ENCODE data around the gene PYROXD2.

The PYROXD2 gene

GRCh38 chr10:98458809-98459784 lies 44.1 kb upstream of the PYROXD2 start:
- no peak for ATAC-seq
- TF ChIP-seq PATZ1 (CRISPR knock-in tag; IDR thresholded peaks at IDR 0.05; ENCODE audit: borderline replicate concordance) (no peak), CSRNP3 (CRISPR knock-in tag; IDR thresholded peaks at IDR 0.05) (no peak), ZFP30 (CRISPR knock-in tag; IDR thresholded peaks at IDR 0.05) (no peak), POU6F1 (CRISPR knock-in tag; IDR thresholded peaks at IDR 0.05; ENCODE audit: borderline replicate concordance, low read depth) (no peak), CSDC2 (CRISPR knock-in tag; IDR thresholded peaks at IDR 0.05) (no peak), ISL1 (CRISPR knock-in tag; IDR thresholded peaks at IDR 0.05) (no peak), ZNF565 (CRISPR knock-in tag; conservative IDR thresholded peaks at IDR 0.05; ENCODE audit: low read depth) (no peak), GLIS3 (CRISPR knock-in tag; IDR thresholded peaks at IDR 0.05) (no peak), TOX (CRISPR knock-in tag; IDR thresholded peaks at IDR 0.05; ENCODE audit: borderline replicate concordance) (no peak), RARB (CRISPR knock-in tag; IDR thresholded peaks at IDR 0.05) (no peak), ZNF70 (CRISPR knock-in tag; IDR thresholded peaks at IDR 0.05) (no peak), TSHZ2 (CRISPR knock-in tag; IDR thresholded peaks at IDR 0.05) (no peak), PPARA (CRISPR knock-in tag; IDR thresholded peaks at IDR 0.05; ENCODE audit: borderline replicate concordance) (no peak)

- no peak for ATAC-seq
- no peak for TF ChIP-seq TSHZ2 (CRISPR knock-in tag; IDR thresholded peaks at IDR 0.05)
- TF ChIP-seq SNAI2 (CRISPR knock-in tag; IDR thresholded peaks at IDR 0.05), result no peak
These were observed 42.7 kb upstream of the PYROXD2 start for GRCh38 chr10:98457721-98458120.

GRCh38 chr10:98456686-98457482 lies 41.9 kb upstream of the PYROXD2 start:
- TF ChIP-seq ESRRG (CRISPR knock-in tag; IDR thresholded peaks at IDR 0.05) (no peak), ARNTL (CRISPR knock-in tag; IDR thresholded peaks at IDR 0.05; ENCODE audit: borderline replicate concordance, low read depth) (no peak), CREB5 (CRISPR knock-in tag; IDR thresholded peaks at IDR 0.05; ENCODE audit: low read depth) (no peak), TCF4 (CRISPR knock-in tag; IDR thresholded peaks at IDR 0.05; ENCODE audit: borderline replicate concordance) (no peak), ZFP30 (CRISPR knock-in tag; IDR thresholded peaks at IDR 0.05) (no peak), ZC3H10 (CRISPR knock-in tag; IDR thresholded peaks at IDR 0.05) (no peak), CSRNP3 (CRISPR knock-in tag; IDR thresholded peaks at IDR 0.05) (no peak), GLIS3 (CRISPR knock-in tag; IDR thresholded peaks at IDR 0.05) (no peak), CSDC2 (CRISPR knock-in tag; IDR thresholded peaks at IDR 0.05) (no peak), RARB (CRISPR knock-in tag; IDR thresholded peaks at IDR 0.05) (no peak), PPARA (CRISPR knock-in tag; IDR thresholded peaks at IDR 0.05; ENCODE audit: borderline replicate concordance) (no peak), OSR1 (CRISPR knock-in tag; IDR thresholded peaks at IDR 0.05) (no peak), ZNF8 (CRISPR knock-in tag; IDR thresholded peaks at IDR 0.05) (no peak), SNAI2 (CRISPR knock-in tag; IDR thresholded peaks at IDR 0.05) (no peak), ISL1 (CRISPR knock-in tag; IDR thresholded peaks at IDR 0.05) (no peak)
- ATAC-seq, result no peak

Measured in SK-N-SH treated with all-trans-retinoic acid at 6 μM for 48 hours (cell line).